IMR-90 (cell line): ENCODE data around the gene TGM6. TPM values are rescaled to one million over a fixed set of nuclear protein-coding genes. Genes with fewer than 3 reads are reported as not detected.

Experiments
- ATAC-seq: fragments of 200-7000 bp; cut with Tn5 transposase; 2 replicates; pipeline ENCODE4 v1.9.1; 2020; ENCODE audit warnings: low read depth, mild to moderate bottlenecking, moderate library complexity
- BruUV-seq: library from RNA; stranded (reverse); fragments of 400-500 nt; replicated peaks from 2 replicates; lab custom pipeline; 2021; lab: Mats Ljungman, UMichigan
- CTCF ChIA-PET: fragments of 300-600 bp; formaldehyde crosslinking; extraction: SDS; loops from one replicate; lab custom pipeline; 2021; ENCODE audit warnings: antibody characterized with exemption; lab: Yijun Ruan, JAX
- POLR2A ChIA-PET: fragments of 300-600 bp; sonication (Branson Sonifier 250); formaldehyde crosslinking; loops from one replicate; lab custom pipeline; 2022; ENCODE audit warnings: antibody characterized with exemption; ENCODE audit not compliant: unreplicated experiment; lab: Charles Lee
- DNase-seq: peaks from one replicate; pipeline ENCODE4 v3.0.0; 2013
- H2AFZ ChIP-seq: replicated peaks from 2 replicates; pipeline ENCODE3; 2013; ENCODE audit warnings: low read length, mild to moderate bottlenecking; ENCODE audit not compliant: poor library complexity
- H2AK5ac ChIP-seq: 2 replicates; pipeline ENCODE4 v1.6.1; 2013; ENCODE audit warnings: low read depth, low read length, inconsistent platforms
- H2AK9ac ChIP-seq: replicated peaks from 2 replicates; pipeline ENCODE3; 2013; ENCODE audit warnings: mild to moderate bottlenecking, low read depth, low read length, moderate library complexity; ENCODE audit not compliant: poor library complexity
- H2BK120ac ChIP-seq: 2 replicates; pipeline ENCODE4 v1.6.1; 2013; ENCODE audit warnings: low read depth, low read length, inconsistent platforms
- H2BK15ac ChIP-seq: 3 replicates; pipeline ENCODE4 v1.6.1; 2013; ENCODE audit warnings: low read depth, low read length, inconsistent platforms
- H2BK20ac ChIP-seq: 2 replicates; pipeline ENCODE4 v1.6.1; 2013; ENCODE audit warnings: low read depth, mild to moderate bottlenecking, inconsistent platforms, low read length, moderate library complexity
- H2BK5ac ChIP-seq: 2 replicates; pipeline ENCODE4 v1.6.1; 2013; ENCODE audit warnings: mild to moderate bottlenecking, low read depth, low read length, inconsistent platforms; ENCODE audit not compliant: poor library complexity, severe bottlenecking
- H3K14ac ChIP-seq: replicated peaks from 2 replicates; pipeline ENCODE4 v1.6.1; 2013; ENCODE audit warnings: low read depth, low read length, inconsistent platforms
- H3K18ac ChIP-seq: 2 replicates; pipeline ENCODE4 v1.6.1; 2013; ENCODE audit warnings: low read depth, low read length, control low read depth
- H3K23ac ChIP-seq: 2 replicates; pipeline ENCODE4 v1.6.1; 2013; ENCODE audit warnings: low read depth, low read length, inconsistent platforms
- H3K27ac ChIP-seq: 2 replicates; pipeline ENCODE4 v1.5.1; 2013; ENCODE audit warnings: mild to moderate bottlenecking, control low read depth, low read length; ENCODE audit not compliant: insufficient read depth
- H3K27me3 ChIP-seq: 2 replicates; pipeline ENCODE4 v1.6.1; 2013; ENCODE audit warnings: low read length; ENCODE audit not compliant: control insufficient read depth, insufficient read depth
- H3K36me3 ChIP-seq: 2 replicates; pipeline ENCODE4 v1.6.1; 2013; ENCODE audit warnings: low read length, mixed read lengths; ENCODE audit not compliant: control insufficient read depth, insufficient read depth
- H3K4ac ChIP-seq: 2 replicates; pipeline ENCODE4 v1.6.1; 2013; ENCODE audit warnings: low read depth, low read length, inconsistent platforms
- H3K4me1 ChIP-seq: 2 replicates; pipeline ENCODE4 v1.6.1; 2013; ENCODE audit warnings: low read length, mixed read lengths; ENCODE audit not compliant: control insufficient read depth, insufficient read depth
- H3K4me2 ChIP-seq: 2 replicates; pipeline ENCODE4 v1.6.1; 2013; ENCODE audit warnings: low read depth, mild to moderate bottlenecking, control low read depth, low read length, moderate library complexity
- H3K4me3 ChIP-seq: 2 replicates; pipeline ENCODE4 v1.5.1; 2013; ENCODE audit warnings: low read depth, mild to moderate bottlenecking, control low read depth, low read length, moderate library complexity; ENCODE audit not compliant: insufficient read depth
- H3K56ac ChIP-seq: 2 replicates; pipeline ENCODE4 v1.6.1; 2013; ENCODE audit warnings: low read length, inconsistent platforms; ENCODE audit not compliant: insufficient read depth; ENCODE audit errors: extremely low read depth
- H3K79me1 ChIP-seq, 2 experiments: 2 replicates each; pipeline ENCODE4 v1.6.1; 2013; ENCODE audit warnings: low read length in 2 of 2, inconsistent platforms in 1 of 2, low read depth in 1 of 2
- H3K9ac ChIP-seq: 2 replicates; pipeline ENCODE4 v1.6.1; 2013; ENCODE audit warnings: low read depth, low read length, control low read depth
- H3K9me1 ChIP-seq: 2 replicates; pipeline ENCODE4 v1.6.1; 2013; ENCODE audit warnings: low read length, inconsistent platforms; ENCODE audit not compliant: insufficient read depth
- H3K9me3 ChIP-seq: 2 replicates; pipeline ENCODE4 v1.6.1; 2013; ENCODE audit warnings: low read length; ENCODE audit not compliant: control insufficient read depth, insufficient read depth
- H4K20me1 ChIP-seq: 2 replicates; pipeline ENCODE4 v1.6.1; 2013; ENCODE audit warnings: low read length, inconsistent platforms; ENCODE audit not compliant: insufficient read depth
- H4K5ac ChIP-seq: 2 replicates; pipeline ENCODE4 v1.6.1; 2013; ENCODE audit warnings: mild to moderate bottlenecking, low read depth, low read length, control low read depth
- H4K8ac ChIP-seq, 2 experiments: 2 replicates each; pipeline ENCODE4 v1.6.1; 2013; ENCODE audit warnings: low read depth in 2 of 2, low read length in 2 of 2, control low read depth in 1 of 2, inconsistent platforms in 1 of 2
- H4K91ac ChIP-seq: 2 replicates; pipeline ENCODE4 v1.6.1; 2013; ENCODE audit warnings: low read depth, low read length, inconsistent platforms; ENCODE audit not compliant: insufficient read depth
- BHLHE40 ChIP-seq: fragments of 150-350 bp; IDR thresholded peaks from 2 replicates; pipeline ENCODE4 v1.6.1; 2016; ENCODE audit warnings: mild to moderate bottlenecking, low read depth, low read length
- CHD1 ChIP-seq: IDR thresholded peaks from 2 replicates; pipeline ENCODE4 v1.6.1; 2012; ENCODE audit warnings: low read depth, low read length, improper control_type of control experiment
- CTCF ChIP-seq: conservative IDR thresholded peaks from 2 replicates; pipeline ENCODE4 v1.5.1; 2012; ENCODE audit warnings: mild to moderate bottlenecking, low read depth, low read length, improper control_type of control experiment
- MXI1 ChIP-seq: IDR thresholded peaks from 2 replicates; pipeline ENCODE4 v1.6.1; 2012; ENCODE audit warnings: low read depth, mild to moderate bottlenecking, low read length, moderate library complexity, borderline replicate concordance
- USF2 ChIP-seq: fragments of 150-350 bp; IDR thresholded peaks from 2 replicates; pipeline ENCODE4 v1.6.1; 2017; ENCODE audit warnings: mild to moderate bottlenecking, antibody characterized with exemption, low read length, low read depth
- WGBS, 2 experiments: methylation state at CpG; one replicate each; pipeline versions ENCODE4 v1.1.5 to v1.1.7; 2013; ENCODE audit warnings: missing lambda C conversion rate in 2 of 2; ENCODE audit not compliant: insufficient read length in 1 of 2; ENCODE audit errors: extremely low coverage in 2 of 2; 5-methylcytosine and 5-hydroxymethylcytosine counted together
- dilution Hi-C: fragments of 300-500 bp; cut with HindIII; formaldehyde crosslinking; loops from one replicate; pipeline ENCODE4 v1.14.3; 2018; ENCODE audit warnings: low sequenced_read_pairs; ENCODE audit not compliant: unreplicated experiment
- in situ Hi-C: fragments of 300-500 bp; cut with MboI; formaldehyde crosslinking; loops from 3 replicates; pipeline ENCODE4 v1.14.3; 2019; ENCODE audit warnings: low sequenced_read_pairs, inconsistent platforms, mixed read lengths
- intact Hi-C: fragments of 100-400 bp; cut with micrococcal nuclease; formaldehyde crosslinking; loops from 2 replicates; pipeline ENCODE4 v1.10.0; 2022
- polyA plus RNA-seq, 3 experiments: library from polyadenylated mRNA; depleted of rRNA; stranded (reverse); fragments of >200 nt; gene quantifications; 2 replicates each; pipeline ENCODE4 v1.2.3, GENCODE V29; 2012; ENCODE audit warnings: low replicate concordance in 1 of 3
- total RNA-seq: library from RNA; depleted of rRNA; stranded (reverse); fragments of >200 nt; gene quantifications from 2 replicates; pipeline ENCODE4 v1.2.3, GENCODE V29; 2012
- TF ChIP-seq, protein P1 (sequence below): fragments of 150-350 bp; IDR thresholded peaks from 2 replicates; pipeline ENCODE4 v1.6.1; 2016; ENCODE audit warnings: low read depth, mild to moderate bottlenecking, low read length, moderate library complexity, borderline replicate concordance

TGM6 gene
- total and polyA plus RNA-seq, 2 of the 4 experiments (the other 2 are of a cell fraction), result not detected

- dilution Hi-C loops, result no loop called here
- in situ Hi-C loops, result loop anchor here (10.0 to 25.0 kb wide), 2 partner anchors 175 to 708 kb away; no protein-coding TSS in a partner anchor
- 0% methylated on average over 8 of the region's 19 CpGs; no CpG with 5 or more reads in 1 of the 2 experiments for WGBS, 2 experiments
Measured at GRCh38 chr20:2469991-2470422, 89.3 kb downstream of the TGM6 start.

More at GRCh38 chr20:2469991-2470422, 89.3 kb downstream of the TGM6 start:
- H3K18ac ChIP-seq, result peak overlapping the region; percentile 3; the same call in 1 of the 2 replicates
- H2BK5ac ChIP-seq, result peak overlapping the region; percentile 91
- peak overlapping the region; percentile 26; the same call in 1 of the 2 replicates for H4K5ac ChIP-seq
- no peak overlapping the region for H2BK15ac ChIP-seq
- H2BK20ac ChIP-seq, result no peak overlapping the region
- H3K4me2 ChIP-seq, result peak overlapping the region; percentile 71
- peaks cover 17 to 34% of the 10 kb centered on the region in 2 experiments for H3K79me1 ChIP-seq
- H3K9ac ChIP-seq, result peak overlapping the region; percentile 91
- H2AK9ac ChIP-seq, result peak overlapping the region; percentile 99
- H2BK120ac ChIP-seq, result no peak overlapping the region
- CTCF ChIA-PET, result no interaction called here
- BruUV-seq, result no TSS peak
- POLR2A ChIA-PET, result no interaction called here
- DNase-seq, result peak; percentile 55
- H4K8ac ChIP-seq, result peak overlapping the region; percentile 63 to 73
- H3K56ac ChIP-seq, result peak overlapping the region; percentile 92
- H2AK5ac ChIP-seq, result peak overlapping the region; percentile 93
- H3K4ac ChIP-seq, result peak overlapping the region; percentile 87
- peaks cover 25% of the 10 kb centered on the region for H3K36me3 ChIP-seq
- H4K20me1 ChIP-seq, result peaks cover 44% of the 10 kb centered on the region
- intact Hi-C loops, result loop anchor here (1.0 to 2.0 kb wide), 2 partner anchors 55 to 183 kb away; partner anchors contain the start of gene NOP56
- H3K27me3 ChIP-seq, result no peaks in the 10 kb centered on the region
- H3K27ac ChIP-seq, result peak overlapping the region; percentile 84
- peak overlapping the region; percentile 30 for H4K91ac ChIP-seq
- peak overlapping the region; percentile 76 for H3K4me3 ChIP-seq
- peak overlapping the region; percentile 91 for H3K23ac ChIP-seq
- H3K14ac ChIP-seq, result peak overlapping the region; percentile 69
- peaks cover 18% of the 10 kb centered on the region for H3K9me1 ChIP-seq
- TF ChIP-seq, protein P1, sequence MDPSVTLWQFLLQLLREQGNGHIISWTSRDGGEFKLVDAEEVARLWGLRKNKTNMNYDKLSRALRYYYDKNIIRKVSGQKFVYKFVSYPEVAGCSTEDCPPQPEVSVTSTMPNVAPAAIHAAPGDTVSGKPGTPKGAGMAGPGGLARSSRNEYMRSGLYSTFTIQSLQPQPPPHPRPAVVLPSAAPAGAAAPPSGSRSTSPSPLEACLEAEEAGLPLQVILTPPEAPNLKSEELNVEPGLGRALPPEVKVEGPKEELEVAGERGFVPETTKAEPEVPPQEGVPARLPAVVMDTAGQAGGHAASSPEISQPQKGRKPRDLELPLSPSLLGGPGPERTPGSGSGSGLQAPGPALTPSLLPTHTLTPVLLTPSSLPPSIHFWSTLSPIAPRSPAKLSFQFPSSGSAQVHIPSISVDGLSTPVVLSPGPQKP, result no peak
- TF ChIP-seq CTCF (no peak), MXI1 (0 out of 2 replicates have a peak, but pooled peaks have one; percentile 59), USF2 (no peak), CHD1 (no peak), BHLHE40 (peak; percentile 47; the same call in 1 of the 2 replicates)
- H3K9me3 ChIP-seq, result no peaks in the 10 kb centered on the region
- peak overlapping the region; percentile 95 for H2AFZ ChIP-seq
- peak; percentile 46 for ATAC-seq
- H3K4me1 ChIP-seq, result peaks cover 7% of the 10 kb centered on the region
